Renal cortex interstitium (tissue), 11 donors: Measurements from ENCODE around the gene IGFBPL1. TPM values are rescaled to one million over a fixed set of nuclear protein-coding genes. Genes with fewer than 3 reads are reported as not detected.

Experiments
- DNase-seq, 11 donors: peaks; one replicate each; pipeline ENCODE4 v3.0.0-alpha.2; 2013; ENCODE audit warnings: low read depth in 9 of 11, low spot score in 4 of 11; ENCODE audit errors: extremely low read depth in 1 of 11
- polyA plus RNA-seq, 3 donors: library from polyadenylated mRNA; unstranded; fragments of 120-200 nt; gene quantifications; one replicate each; pipeline ENCODE4 v1.2.1, GENCODE V29; 2013; ENCODE audit not compliant: insufficient read length in 3 of 3

The IGFBPL1 gene
- polyA plus RNA-seq, 3 donors = 1.4 to 2.0 (median 1.8) TPM

DNA sequence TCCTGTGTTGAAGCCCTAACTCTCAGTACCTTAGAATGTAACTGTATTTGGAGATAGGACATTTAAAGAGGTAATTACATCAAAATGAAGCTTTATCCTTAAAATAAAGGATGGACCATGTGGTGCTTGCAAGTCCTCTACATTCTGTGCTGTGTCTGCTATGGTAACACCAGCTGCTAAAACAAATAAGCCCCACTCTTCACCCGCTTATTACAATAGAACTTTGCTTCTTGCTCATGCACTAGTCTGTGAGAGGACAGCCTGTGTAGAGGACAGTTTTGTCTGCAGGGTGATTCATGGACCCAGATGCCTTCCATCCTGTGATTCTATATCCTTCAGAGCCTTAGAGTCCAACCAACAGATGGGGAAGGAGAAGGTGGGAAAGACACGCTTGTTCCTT, 12.5 kb upstream of the IGFBPL1 start:
- no peak for DNase-seq

- DNase-seq = no peak
Measured at GRCh38 chr9:38435521-38435920, 11.3 kb upstream of the IGFBPL1 start.

DNA sequence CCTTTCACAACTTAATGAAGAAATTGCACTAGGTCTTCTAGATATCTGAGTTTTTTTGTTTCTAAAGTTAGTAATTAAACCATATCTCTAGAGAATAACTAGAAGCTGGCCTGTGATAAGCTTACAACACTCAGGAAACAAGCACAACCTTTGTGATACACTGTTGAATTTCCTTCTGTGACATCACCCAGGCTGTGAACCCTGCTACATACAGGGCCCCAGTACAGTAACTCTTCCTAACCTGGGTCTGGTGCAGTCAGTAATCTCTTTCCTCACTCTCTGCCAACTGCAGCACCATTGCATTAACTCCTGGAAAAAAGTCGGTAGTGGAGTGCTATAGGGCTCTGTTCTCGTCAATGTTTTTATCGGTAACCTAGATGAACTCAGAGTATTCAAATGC, 10.6 kb upstream of the IGFBPL1 start:
- no peak for DNase-seq

GRCh38 chr9:38434365-38434764, 10.1 kb upstream of the IGFBPL1 start:
- DNase-seq = no peak

GRCh38 chr9:38432922-38433510, 8.8 kb upstream of the IGFBPL1 start:
- DNase-seq = no peak

DNA sequence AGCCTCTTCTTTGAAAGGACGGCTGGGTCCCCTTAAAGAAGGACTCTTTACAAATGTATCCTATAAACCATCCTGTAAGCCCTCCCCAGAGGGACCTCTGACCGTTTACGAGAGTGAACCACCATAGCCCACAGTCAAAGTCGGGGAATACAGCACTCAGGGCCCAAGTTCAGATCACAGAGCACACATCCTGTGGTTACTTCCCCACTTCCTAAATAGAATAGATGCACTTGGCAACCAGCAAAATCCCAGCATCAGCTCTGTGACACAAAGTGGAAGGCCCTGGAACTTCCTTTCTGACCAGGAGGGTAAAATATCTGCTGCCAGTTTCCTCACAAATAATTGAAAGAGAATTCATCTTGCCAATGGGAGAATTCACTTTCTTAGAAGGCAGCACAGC, 6.9 kb upstream of the IGFBPL1 start:
- DNase-seq = no peak

DNA sequence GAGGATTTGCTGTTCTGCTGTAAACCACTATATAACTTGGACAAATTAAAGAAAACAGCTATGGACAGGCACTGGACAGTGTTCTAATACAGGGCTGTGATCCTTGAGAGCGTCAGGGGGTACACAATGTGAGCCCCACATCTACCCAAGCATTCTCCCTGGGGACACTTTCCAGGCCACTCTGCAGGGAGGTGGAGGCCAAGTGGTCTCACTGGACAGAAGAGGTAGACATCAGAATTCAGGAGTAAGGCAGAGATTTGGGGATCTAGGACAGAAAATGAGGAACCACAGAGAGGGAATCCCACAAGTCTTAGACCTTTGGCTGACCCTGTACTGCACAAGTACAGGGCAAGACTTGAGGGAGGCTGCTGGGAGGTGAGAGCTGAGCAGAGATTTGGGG, 3.8 kb upstream of the IGFBPL1 start:
- no peak for DNase-seq

DNA sequence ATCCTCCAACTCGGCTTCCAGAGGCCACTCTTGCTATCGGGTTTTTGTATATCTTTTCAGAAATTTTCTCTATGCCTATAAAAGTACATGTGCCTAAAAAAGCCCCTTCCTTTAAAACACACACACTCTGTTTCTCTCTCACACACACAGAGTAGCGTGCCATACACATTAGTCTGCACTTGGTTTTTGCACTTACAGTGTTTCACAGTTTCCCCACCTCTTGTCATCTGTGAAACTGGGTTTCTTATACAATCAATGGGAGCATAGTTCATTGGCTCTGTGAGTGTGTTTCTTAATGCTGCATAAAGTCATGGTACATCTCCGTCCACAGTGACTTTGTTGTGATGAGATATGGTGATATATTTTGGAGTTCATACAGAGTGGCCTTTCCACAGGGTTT, 664 bp upstream of the IGFBPL1 start:
- no peak for DNase-seq

DNA sequence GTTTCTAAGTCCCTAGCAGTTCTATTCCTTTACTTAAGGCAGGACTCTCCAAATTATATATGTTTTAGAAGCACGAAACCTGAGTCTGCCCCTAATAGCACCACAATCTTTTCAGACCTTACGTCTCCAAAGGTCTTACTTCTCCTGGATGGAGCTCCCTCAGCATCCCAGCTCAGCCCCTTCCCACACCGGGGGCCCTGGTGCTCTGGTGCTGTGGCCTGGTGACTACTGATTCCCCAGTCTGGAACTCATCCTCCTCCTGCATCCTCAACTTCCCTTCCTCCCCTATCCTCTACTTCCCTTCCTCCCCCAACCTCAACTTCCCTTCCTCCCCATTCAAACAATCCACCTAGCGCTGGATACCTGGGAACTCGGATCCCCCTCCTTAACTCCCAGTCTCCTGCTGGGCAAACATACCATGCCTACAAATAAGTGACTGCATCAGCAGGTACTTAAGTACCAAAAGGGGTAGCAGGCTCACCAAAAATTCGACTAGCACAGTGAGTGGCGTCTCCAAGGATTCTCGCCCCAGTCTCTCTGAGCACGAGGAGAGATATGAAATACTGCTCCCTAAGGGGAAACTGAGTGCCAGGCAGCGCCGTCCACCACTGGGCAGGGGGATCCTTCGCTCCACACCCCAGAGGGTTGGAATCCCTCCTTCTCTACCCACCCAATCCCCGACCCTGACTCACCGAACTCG, 831 bp downstream of the IGFBPL1 start:
- no peak for DNase-seq

DNA sequence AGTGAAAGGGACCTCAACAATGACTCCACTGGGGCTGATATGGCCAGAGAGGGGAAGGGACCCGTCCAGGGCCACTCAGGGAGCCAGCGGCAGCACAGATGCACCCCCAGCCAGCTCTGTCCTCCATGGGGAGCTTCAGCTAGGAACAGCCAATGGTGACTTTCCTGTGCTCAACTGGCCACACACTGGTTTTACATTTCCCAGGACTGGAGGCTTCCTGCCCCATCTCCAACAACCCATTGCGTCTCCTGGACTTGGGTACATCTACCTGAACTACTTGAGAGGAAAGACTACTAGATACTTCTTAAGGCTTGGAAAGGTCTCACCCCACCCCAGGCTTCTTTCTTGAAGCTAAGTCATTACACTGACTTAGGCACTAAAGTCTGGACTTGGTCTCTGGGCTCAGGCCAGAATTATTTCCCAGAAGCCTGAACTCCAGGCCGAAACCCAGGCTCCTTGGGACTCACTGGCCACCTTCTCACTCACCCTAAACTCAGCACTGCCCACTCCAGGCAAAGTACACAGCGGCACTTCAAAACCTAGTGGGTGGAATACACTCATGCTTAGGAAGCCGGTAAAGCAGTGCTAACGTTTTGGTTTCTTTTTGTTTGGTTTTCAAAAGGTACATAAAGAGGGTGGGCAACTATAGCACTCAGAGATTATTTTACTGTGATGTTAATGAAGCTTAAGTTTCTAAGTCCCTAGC, 1.5 kb downstream of the IGFBPL1 start:
- DNase-seq = no peak

GRCh38 chr9:38421498-38422211, 2.6 kb downstream of the IGFBPL1 start:
- no peak for DNase-seq

DNA sequence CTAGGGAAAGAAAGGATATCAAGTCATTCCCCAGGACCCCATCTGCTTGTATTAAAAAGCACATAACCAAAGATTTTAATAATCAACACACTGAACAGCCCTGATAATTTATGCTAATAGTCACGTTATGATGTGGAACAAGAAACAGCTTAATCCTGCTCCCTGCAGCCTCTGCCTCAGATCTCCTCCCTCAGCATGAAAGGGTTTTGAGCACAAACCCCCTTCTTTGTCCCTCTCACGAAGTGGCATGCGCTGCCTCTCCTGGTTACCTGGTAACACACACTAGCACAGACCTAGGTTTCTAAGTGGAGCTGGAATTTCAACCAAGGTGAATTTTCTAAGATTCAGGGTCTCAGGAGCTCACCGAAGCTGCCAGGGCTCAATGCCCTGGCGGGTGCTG, 5.1 kb downstream of the IGFBPL1 start:
- no peak for DNase-seq

DNA sequence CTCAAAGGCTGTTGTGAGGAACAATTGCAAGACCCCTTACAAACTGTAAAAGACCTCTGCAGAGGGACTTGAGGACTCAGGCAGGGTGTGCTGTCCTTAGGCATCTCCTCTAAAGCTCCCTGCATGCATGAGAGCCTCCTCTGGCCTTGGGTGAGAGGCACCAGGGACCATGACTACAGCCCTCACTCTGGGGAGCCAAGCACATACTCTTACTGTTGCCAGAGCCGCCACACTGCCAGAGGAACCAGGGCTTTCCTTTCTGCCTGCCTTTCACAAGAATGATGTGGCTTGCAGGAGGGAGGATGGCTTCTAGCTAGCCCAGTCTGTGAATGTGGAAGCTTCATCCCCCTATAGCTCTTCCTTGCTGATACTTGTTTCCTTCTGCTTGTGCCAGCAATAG, 5.9 kb downstream of the IGFBPL1 start:
- DNase-seq = no peak

DNA sequence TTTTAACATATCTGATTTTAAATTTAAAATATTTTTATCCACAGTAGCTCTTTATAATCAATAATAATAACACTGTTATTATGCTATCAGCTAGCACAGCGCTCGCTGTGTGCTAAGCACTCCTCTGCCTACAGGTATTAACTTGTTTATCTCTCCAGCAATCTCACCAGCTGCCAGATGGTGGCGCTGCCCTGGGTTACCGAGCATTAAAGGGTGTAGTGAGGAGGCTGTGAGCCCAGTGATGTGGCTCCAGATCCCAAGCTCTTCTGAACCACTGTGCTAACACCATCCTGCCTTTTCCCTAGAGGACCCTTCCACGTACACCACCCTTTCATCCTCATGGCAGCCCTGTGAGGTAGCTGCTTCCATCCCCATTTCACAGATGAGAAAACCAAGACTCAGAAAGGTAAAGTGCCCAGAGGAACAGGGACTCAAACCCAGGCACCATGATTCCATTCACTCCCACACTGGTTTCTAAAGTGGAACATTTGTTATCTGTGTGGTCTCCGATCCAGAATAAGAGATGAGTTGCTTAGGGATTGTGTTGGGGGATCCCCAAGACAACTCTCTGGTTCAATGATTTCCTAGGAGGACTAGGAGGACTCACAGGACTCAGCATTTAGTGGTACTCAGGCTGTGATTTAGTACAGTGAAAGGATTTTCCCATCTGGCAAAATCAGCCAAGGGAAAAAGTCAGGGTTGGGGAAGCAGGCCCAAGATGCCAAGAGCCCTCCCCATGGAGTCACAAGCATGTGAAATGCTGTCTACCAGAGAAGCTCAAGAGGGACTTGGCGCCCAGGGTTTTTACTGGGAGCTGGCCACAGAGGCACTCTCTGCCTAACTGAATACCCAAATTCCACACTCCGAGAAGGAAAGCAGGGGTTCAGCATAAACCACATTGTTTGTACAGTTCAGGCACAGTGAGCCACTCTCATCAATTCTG, 7.0 kb downstream of the IGFBPL1 start:
- no peak for DNase-seq

DNA sequence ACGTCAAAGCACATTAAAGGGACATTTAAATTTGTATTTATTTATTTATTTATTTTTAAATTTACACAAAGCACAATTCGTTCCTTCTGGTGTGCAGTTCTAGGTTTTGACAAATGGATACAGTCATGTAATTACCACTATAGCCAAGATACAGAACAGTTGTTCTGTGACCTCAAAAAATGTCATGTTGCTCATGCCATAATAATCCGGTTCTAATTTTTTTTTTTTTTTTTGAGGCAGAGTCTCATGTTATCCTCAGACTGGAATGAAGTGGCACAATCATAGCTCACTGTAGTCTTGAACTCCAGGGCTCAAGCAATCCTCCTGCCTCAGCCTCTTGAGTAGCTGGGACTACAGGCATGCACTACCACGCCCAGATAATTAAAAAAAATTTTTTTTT, 7.8 kb downstream of the IGFBPL1 start:
- DNase-seq = no peak

- DNase-seq = no peak
Measured at GRCh38 chr9:38415856-38416255, 8.4 kb downstream of the IGFBPL1 start.

DNA sequence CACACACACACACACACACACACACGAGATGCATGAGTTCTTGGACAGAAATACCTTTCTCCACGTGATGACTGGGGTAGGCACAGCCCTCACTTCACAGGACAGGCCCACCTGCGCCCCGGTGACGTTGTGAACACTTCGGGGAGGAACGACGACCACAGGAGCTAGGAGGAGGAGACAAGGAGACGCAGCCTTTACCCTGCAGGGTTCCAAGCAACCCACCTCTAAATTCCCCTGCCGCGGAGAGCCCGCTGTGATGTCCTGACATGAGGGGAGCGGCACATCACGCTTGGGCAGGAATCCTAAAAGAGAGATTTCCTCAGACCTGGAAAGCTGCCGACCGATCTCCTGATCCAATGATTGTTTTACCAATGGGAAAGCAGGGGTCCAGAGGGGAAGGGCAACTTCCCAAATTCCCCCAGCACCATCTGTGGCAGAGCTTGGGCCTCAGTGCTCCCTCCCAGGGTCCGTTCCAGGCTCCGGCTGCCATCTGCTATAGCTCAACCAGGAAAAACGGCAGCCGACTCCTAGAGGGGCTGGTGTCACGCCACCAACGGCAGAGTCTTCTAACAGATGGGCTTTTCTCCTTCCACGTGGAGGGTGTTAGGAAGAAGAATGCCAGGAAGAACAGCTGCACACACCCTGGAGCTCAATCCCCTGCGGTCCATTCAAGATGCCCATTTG, 10.1 kb downstream of the IGFBPL1 start:
- no peak for DNase-seq

- no peak for DNase-seq
Measured at GRCh38 chr9:38413283-38413682, 11.0 kb downstream of the IGFBPL1 start.
